PC-3 (cell line): ENCODE results near the gene RAP1GAP2.

ENCODE experiments used
- EZH2 ChIP-seq: fragments of 300-600 bp; sonication (generic); IDR thresholded peaks from one replicate; pipeline ENCODE4 v1.6.1; 2017; ENCODE audit warnings: antibody characterized with exemption, mild to moderate bottlenecking, low read length; ENCODE audit not compliant: unreplicated experiment
- EZH2phosphoT487 ChIP-seq: fragments of 300-600 bp; sonication (generic); IDR thresholded peaks from 2 replicates; pipeline ENCODE4 v1.6.1; 2018; ENCODE audit warnings: mild to moderate bottlenecking, antibody characterized with exemption, low read length, borderline replicate concordance
- TF ChIP-seq, protein P1 (sequence below): fragments of 300-600 bp; sonication (generic); conservative IDR thresholded peaks from 2 replicates; pipeline ENCODE4 v1.5.1; 2017; ENCODE audit warnings: antibody characterized with exemption, low read depth, mild to moderate bottlenecking, low read length

- TF ChIP-seq, protein P1, sequence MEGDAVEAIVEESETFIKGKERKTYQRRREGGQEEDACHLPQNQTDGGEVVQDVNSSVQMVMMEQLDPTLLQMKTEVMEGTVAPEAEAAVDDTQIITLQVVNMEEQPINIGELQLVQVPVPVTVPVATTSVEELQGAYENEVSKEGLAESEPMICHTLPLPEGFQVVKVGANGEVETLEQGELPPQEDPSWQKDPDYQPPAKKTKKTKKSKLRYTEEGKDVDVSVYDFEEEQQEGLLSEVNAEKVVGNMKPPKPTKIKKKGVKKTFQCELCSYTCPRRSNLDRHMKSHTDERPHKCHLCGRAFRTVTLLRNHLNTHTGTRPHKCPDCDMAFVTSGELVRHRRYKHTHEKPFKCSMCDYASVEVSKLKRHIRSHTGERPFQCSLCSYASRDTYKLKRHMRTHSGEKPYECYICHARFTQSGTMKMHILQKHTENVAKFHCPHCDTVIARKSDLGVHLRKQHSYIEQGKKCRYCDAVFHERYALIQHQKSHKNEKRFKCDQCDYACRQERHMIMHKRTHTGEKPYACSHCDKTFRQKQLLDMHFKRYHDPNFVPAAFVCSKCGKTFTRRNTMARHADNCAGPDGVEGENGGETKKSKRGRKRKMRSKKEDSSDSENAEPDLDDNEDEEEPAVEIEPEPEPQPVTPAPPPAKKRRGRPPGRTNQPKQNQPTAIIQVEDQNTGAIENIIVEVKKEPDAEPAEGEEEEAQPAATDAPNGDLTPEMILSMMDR: no peak
- TF ChIP-seq EZH2 (no peak), EZH2phosphoT487 (no peak)
Observed at GRCh38 chr17:3032258-3033247, 236.3 kb downstream of the RAP1GAP2 start.
